HepG2 (cell line): ENCODE data around the gene MUCL3. TPM values are rescaled to one million over a fixed set of nuclear protein-coding genes. Genes with fewer than 3 reads are reported as not detected.

ENCODE experiments used
- ATAC-seq: fragments of 200-7000 bp; cut with Tn5 transposase; 3 replicates; pipeline ENCODE4 v1.9.1; 2020; ENCODE audit warnings: mild to moderate bottlenecking, moderate library complexity
- BruUV-seq: library from RNA; stranded (reverse); fragments of 400-500 nt; replicated peaks from 2 replicates; lab custom pipeline; 2021; lab: Mats Ljungman, UMichigan
- CTCF ChIA-PET: fragments of 300-600 bp; formaldehyde crosslinking; extraction: SDS; loops from one replicate; lab custom pipeline; 2021; ENCODE audit warnings: low total read pairs, inconsistent platforms, low intra/inter-chr PET ratio; lab: Yijun Ruan, JAX
- POLR2A ChIA-PET: fragments of 350-600 bp; sonication (Branson Sonifier 250); formaldehyde crosslinking; loops from one replicate; lab custom pipeline; 2020; ENCODE audit warnings: antibody characterized with exemption, inconsistent platforms; lab: Yijun Ruan, JAX
- DNase-seq: peaks from one replicate; pipeline ENCODE4 v3.0.0-alpha.2; 2015; ENCODE audit warnings: low spot score
- FAIRE-seq: peaks from 3 replicates; lab custom pipeline; 2011; peaks lifted over from hg19 to GRCh38; lab: Jason Lieb, UNC
- H2AFZ ChIP-seq: one replicate; pipeline ENCODE4 v1.6.1; 2011; ENCODE audit warnings: low read length, inconsistent platforms
- H3K27ac ChIP-seq: fragments of 300-600 bp; 3 replicates; pipeline ENCODE4 v1.8.0; 2011; ENCODE audit warnings: mixed run types, mild to moderate bottlenecking, mixed read lengths, low read length, inconsistent platforms; ENCODE audit not compliant: insufficient read depth; ENCODE audit errors: extremely low read length
- H3K27me3 ChIP-seq, 2 experiments: fragments of 200-600 bp in 1 of 2; 2 replicates in 1 of 2; 3 replicates in 1 of 2; pipeline versions ENCODE4 v1.6.0 to v1.8.0; 2011; ENCODE audit warnings: low read length in 2 of 2, mild to moderate bottlenecking in 2 of 2, moderate library complexity in 2 of 2, inconsistent platforms in 1 of 2; ENCODE audit not compliant: insufficient read depth in 2 of 2, control insufficient read depth in 1 of 2
- H3K36me3 ChIP-seq, 2 experiments: fragments of 200-600 bp in 1 of 2; replicated peaks in 1 of 2; 2 replicates in 1 of 2; 3 replicates in 1 of 2; pipeline versions ENCODE4 v1.5.1 to v1.8.0; 2011; ENCODE audit warnings: low read length in 2 of 2, inconsistent platforms in 1 of 2; ENCODE audit not compliant: insufficient read depth in 2 of 2, control insufficient read depth in 1 of 2
- H3K4me1 ChIP-seq: 2 replicates; pipeline ENCODE4 v1.5.1; 2012; ENCODE audit warnings: low read length, inconsistent platforms; ENCODE audit not compliant: insufficient read depth
- H3K4me2 ChIP-seq: 2 replicates; pipeline ENCODE4 v1.6.0; 2011; ENCODE audit warnings: low read depth, low read length, inconsistent platforms
- H3K4me3 ChIP-seq, 3 experiments: fragments of 200-600 bp in 1 of 3; sonication (generic), shearing (Covaris generic) in 1 of 3; replicated peaks in 1 of 3; 2 replicates each; pipeline ENCODE4 v1.5.1; 2011 to 2016; ENCODE audit warnings: low read length in 3 of 3, inconsistent platforms in 2 of 3, low read depth in 2 of 3, mild to moderate bottlenecking in 2 of 3, control low read depth in 1 of 3, mixed read lengths in 1 of 3; ENCODE audit not compliant: insufficient read depth in 1 of 3
- H3K79me2 ChIP-seq: one replicate; pipeline ENCODE4 v1.6.1; 2011; ENCODE audit warnings: low read length, inconsistent platforms; ENCODE audit not compliant: insufficient read depth
- H3K9ac ChIP-seq: 2 replicates; pipeline ENCODE4 v1.6.0; 2011; ENCODE audit warnings: mild to moderate bottlenecking, low read depth, low read length, inconsistent platforms; ENCODE audit not compliant: insufficient read depth
- H3K9me3 ChIP-seq: 2 replicates; pipeline ENCODE4 v1.5.1; 2012; ENCODE audit warnings: mild to moderate bottlenecking, low read length
- H4K20me1 ChIP-seq: 2 replicates; pipeline ENCODE4 v1.6.0; 2011; ENCODE audit warnings: inconsistent platforms, mild to moderate bottlenecking, low read length, moderate library complexity; ENCODE audit not compliant: insufficient read depth
- ARID2 ChIP-seq: sonication (generic); formaldehyde crosslinking; IDR thresholded peaks from 2 replicates; pipeline ENCODE4 v1.8.1; 2022; ENCODE audit warnings: mild to moderate bottlenecking, missing genetic modification reagents, borderline replicate concordance
- ERF ChIP-seq: IDR thresholded peaks from 2 replicates; pipeline ENCODE4 v1.6.1; 2018; ENCODE audit warnings: missing biosample characterization, missing genetic modification reagents
- HCFC1 ChIP-seq: fragments of 150-350 bp; IDR thresholded peaks from 2 replicates; pipeline ENCODE4 v1.6.1; 2014; ENCODE audit warnings: low read depth, low read length
- HNRNPK ChIP-seq: fragments of 200-400 bp; formaldehyde crosslinking; IDR thresholded peaks from 2 replicates; pipeline ENCODE4 v1.6.1; 2018; ENCODE audit warnings: low read length, low read depth, moderate library complexity, mild to moderate bottlenecking; ENCODE audit not compliant: poor library complexity, severe bottlenecking
- HOXA3 ChIP-seq: sonication (generic); formaldehyde crosslinking; IDR thresholded peaks from 2 replicates; pipeline ENCODE4 v1.5.0; 2020; ENCODE audit warnings: missing genetic modification reagents
- HOXD1 ChIP-seq: sonication (generic); formaldehyde crosslinking; IDR thresholded peaks from 2 replicates; pipeline ENCODE4 v1.5.0; 2020; ENCODE audit warnings: missing genetic modification reagents
- MZF1 ChIP-seq: sonication (generic); formaldehyde crosslinking; IDR thresholded peaks from 2 replicates; pipeline ENCODE4 v1.8.1; 2023; ENCODE audit warnings: mild to moderate bottlenecking, missing genetic modification reagents, borderline replicate concordance
- NRL ChIP-seq: sonication (generic); formaldehyde crosslinking; IDR thresholded peaks from 2 replicates; pipeline ENCODE4 v1.5.0; 2020; ENCODE audit warnings: missing genetic modification reagents, mild to moderate bottlenecking, moderate library complexity, borderline replicate concordance
- TBX2 ChIP-seq: sonication (generic); formaldehyde crosslinking; IDR thresholded peaks from 2 replicates; pipeline ENCODE4 v1.5.0; 2020; ENCODE audit warnings: missing genetic modification reagents, mild to moderate bottlenecking, borderline replicate concordance
- ZBTB1 ChIP-seq: sonication (generic); formaldehyde crosslinking; IDR thresholded peaks from 2 replicates; pipeline ENCODE4 v1.4.0; 2020; ENCODE audit warnings: missing genetic modification reagents, borderline replicate concordance
- ZC3H4 ChIP-seq: sonication (generic); formaldehyde crosslinking; IDR thresholded peaks from 2 replicates; pipeline ENCODE4 v1.4.0; 2020; ENCODE audit warnings: missing genetic modification reagents, borderline replicate concordance
- ZNF207 ChIP-seq: fragments of 450-650 bp; IDR thresholded peaks from 2 replicates; pipeline ENCODE4 v1.6.1; 2016; ENCODE audit warnings: antibody characterized with exemption, borderline replicate concordance
- ZNF264 ChIP-seq: sonication (generic); formaldehyde crosslinking; IDR thresholded peaks from 2 replicates; pipeline ENCODE4 v1.4.0; 2020; ENCODE audit warnings: missing genetic modification reagents
- ZNF577 ChIP-seq: sonication (generic); formaldehyde crosslinking; IDR thresholded peaks from 2 replicates; pipeline ENCODE4 v1.4.0; 2020; ENCODE audit warnings: mild to moderate bottlenecking, low read depth, missing genetic modification reagents, borderline replicate concordance
- WGBS: methylation state at CpG from one replicate; pipeline ENCODE4 v1.1.6; 2017; ENCODE audit warnings: low lambda C conversion rate; 5-methylcytosine and 5-hydroxymethylcytosine counted together
- in situ Hi-C: cut with HindIII; loops from 2 replicates; pipeline ENCODE4 v1.10.0; 2017; ENCODE audit warnings: low pct_unique_long_range_greater_than_20kb; ENCODE audit not compliant: extremely low pct_ligation_motif_present
- intact Hi-C: fragments of 100-400 bp; cut with micrococcal nuclease; formaldehyde crosslinking; loops from one replicate; pipeline ENCODE4 v1.10.0; 2022; ENCODE audit not compliant: unreplicated experiment
- polyA plus RNA-seq, 8 experiments: library from polyadenylated mRNA; depleted of rRNA in 3 of 8; stranded (reverse) in 7 of 8; unstranded in 1 of 8; fragments of >200 nt; fragmentation: Illumina TruSeq in 4 of 8; extraction: Trizol in 4 of 8; gene quantifications; 2 replicates each; pipeline versions ENCODE4 v1.2.1 to v1.2.3, GENCODE V29; 2011 to 2016; ENCODE audit warnings: low read depth in 4 of 8, missing spikeins in 1 of 8, mixed read lengths in 1 of 8; ENCODE audit not compliant: insufficient read depth in 1 of 8
- total RNA-seq, 5 experiments: library from RNA; depleted of rRNA; stranded (reverse); fragments of >200 nt; fragmentation: Illumina TruSeq; extraction: Trizol; gene quantifications; 2 replicates each; pipeline ENCODE4 v1.2.3, GENCODE V29; 2016; ENCODE audit warnings: low read depth in 1 of 5
- TF ChIP-seq, protein P1 (sequence below): sonication (generic); formaldehyde crosslinking; IDR thresholded peaks from 2 replicates; pipeline ENCODE4 v1.4.0; 2020; ENCODE audit warnings: mild to moderate bottlenecking, missing genetic modification reagents
- TF ChIP-seq, protein P2 (sequence below): IDR thresholded peaks from 2 replicates; pipeline ENCODE4 v1.6.1; 2018; ENCODE audit warnings: missing genetic modification reagents, mild to moderate bottlenecking, missing compliant biosample characterization
- TF ChIP-seq, protein P3 (sequence below): sonication (generic); formaldehyde crosslinking; IDR thresholded peaks from 2 replicates; pipeline ENCODE4 v1.4.0; 2020; ENCODE audit warnings: missing genetic modification reagents
- TF ChIP-seq, protein P4 (sequence below): sonication (generic); formaldehyde crosslinking; IDR thresholded peaks from 2 replicates; pipeline ENCODE4 v1.4.0; 2020; ENCODE audit warnings: missing genetic modification reagents, mild to moderate bottlenecking, borderline replicate concordance

Gene MUCL3
- total and polyA plus RNA-seq, 2 of the 13 experiments (the other 11 are each of a cell fraction or from before 2014, with no cell fraction given) = not detected

DNA sequence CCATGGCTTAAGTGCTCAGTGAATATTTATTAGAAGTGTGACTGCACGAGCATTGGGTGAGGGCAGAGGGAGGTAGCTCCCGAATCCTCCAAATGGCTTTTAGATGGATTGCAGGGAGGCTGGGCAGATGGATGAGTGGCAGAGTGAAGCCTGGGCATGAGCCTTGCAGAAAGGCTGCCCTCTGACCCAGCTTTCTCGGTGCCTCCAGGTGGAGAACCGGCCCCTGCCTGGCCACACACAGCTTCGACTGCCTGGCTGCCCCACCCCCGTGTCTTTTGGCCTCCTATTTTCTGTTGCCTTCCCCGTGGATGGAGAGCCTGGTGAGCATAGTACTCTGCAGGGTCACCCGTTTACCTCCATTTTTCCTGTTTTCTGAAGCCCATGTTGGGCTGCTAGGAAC lies 23.3 kb upstream of the MUCL3 start:
- intact Hi-C loops = no loop called here
- Histone ChIP-seq H3K4me2 (no peak overlapping the region), H3K4me1 (peaks cover 27% of the 10 kb centered on the region), H2AFZ (no peak overlapping the region), H3K27me3 (no peaks in the 10 kb centered on the region), H3K4me3 (no peak overlapping the region), H3K9me3 (no peaks in the 10 kb centered on the region), H3K79me2 (peaks cover 11% of the 10 kb centered on the region), H4K20me1 (no peaks in the 10 kb centered on the region), H3K9ac (no peak overlapping the region), H3K27ac (no peak overlapping the region), H3K36me3 (peaks cover 27 to 61% of the 10 kb centered on the region in 2 experiments)
- in situ Hi-C loops = loop anchor here (5.0 kb wide), 2 partner anchors 130 to 160 kb away; no protein-coding TSS in a partner anchor
- FAIRE-seq (no peak), DNase-seq (no peak), ATAC-seq (no peak)
- WGBS = 90% methylated on average over 6 of the region's 8 CpGs
- TF ChIP-seq HCFC1 (no peak), HNRNPK (no peak), ZBTB1 (no peak), ZNF577 (CRISPR knock-in tag) (no peak), NRL (CRISPR knock-in tag) (no peak), TBX2 (no peak), HOXD1 (CRISPR knock-in tag) (no peak), ARID2 (CRISPR knock-in tag) (no peak), ZC3H4 (CRISPR knock-in tag) (no peak), ZNF207 (no peak), ZNF264 (CRISPR knock-in tag) (no peak), ERF (CRISPR knock-in tag) (no peak), MZF1 (CRISPR knock-in tag) (no peak), HOXA3 (CRISPR knock-in tag) (no peak)
- TF ChIP-seq, protein P1, sequence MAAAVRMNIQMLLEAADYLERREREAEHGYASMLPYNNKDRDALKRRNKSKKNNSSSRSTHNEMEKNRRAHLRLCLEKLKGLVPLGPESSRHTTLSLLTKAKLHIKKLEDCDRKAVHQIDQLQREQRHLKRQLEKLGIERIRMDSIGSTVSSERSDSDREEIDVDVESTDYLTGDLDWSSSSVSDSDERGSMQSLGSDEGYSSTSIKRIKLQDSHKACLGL (CRISPR knock-in tag) = no peak
- TF ChIP-seq, protein P2, sequence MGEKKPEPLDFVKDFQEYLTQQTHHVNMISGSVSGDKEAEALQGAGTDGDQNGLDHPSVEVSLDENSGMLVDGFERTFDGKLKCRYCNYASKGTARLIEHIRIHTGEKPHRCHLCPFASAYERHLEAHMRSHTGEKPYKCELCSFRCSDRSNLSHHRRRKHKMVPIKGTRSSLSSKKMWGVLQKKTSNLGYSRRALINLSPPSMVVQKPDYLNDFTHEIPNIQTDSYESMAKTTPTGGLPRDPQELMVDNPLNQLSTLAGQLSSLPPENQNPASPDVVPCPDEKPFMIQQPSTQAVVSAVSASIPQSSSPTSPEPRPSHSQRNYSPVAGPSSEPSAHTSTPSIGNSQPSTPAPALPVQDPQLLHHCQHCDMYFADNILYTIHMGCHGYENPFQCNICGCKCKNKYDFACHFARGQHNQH (CRISPR knock-in tag) = no peak
- TF ChIP-seq, protein P3, sequence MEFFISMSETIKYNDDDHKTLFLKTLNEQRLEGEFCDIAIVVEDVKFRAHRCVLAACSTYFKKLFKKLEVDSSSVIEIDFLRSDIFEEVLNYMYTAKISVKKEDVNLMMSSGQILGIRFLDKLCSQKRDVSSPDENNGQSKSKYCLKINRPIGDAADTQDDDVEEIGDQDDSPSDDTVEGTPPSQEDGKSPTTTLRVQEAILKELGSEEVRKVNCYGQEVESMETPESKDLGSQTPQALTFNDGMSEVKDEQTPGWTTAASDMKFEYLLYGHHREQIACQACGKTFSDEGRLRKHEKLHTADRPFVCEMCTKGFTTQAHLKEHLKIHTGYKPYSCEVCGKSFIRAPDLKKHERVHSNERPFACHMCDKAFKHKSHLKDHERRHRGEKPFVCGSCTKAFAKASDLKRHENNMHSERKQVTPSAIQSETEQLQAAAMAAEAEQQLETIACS = no peak
- TF ChIP-seq, protein P4, sequence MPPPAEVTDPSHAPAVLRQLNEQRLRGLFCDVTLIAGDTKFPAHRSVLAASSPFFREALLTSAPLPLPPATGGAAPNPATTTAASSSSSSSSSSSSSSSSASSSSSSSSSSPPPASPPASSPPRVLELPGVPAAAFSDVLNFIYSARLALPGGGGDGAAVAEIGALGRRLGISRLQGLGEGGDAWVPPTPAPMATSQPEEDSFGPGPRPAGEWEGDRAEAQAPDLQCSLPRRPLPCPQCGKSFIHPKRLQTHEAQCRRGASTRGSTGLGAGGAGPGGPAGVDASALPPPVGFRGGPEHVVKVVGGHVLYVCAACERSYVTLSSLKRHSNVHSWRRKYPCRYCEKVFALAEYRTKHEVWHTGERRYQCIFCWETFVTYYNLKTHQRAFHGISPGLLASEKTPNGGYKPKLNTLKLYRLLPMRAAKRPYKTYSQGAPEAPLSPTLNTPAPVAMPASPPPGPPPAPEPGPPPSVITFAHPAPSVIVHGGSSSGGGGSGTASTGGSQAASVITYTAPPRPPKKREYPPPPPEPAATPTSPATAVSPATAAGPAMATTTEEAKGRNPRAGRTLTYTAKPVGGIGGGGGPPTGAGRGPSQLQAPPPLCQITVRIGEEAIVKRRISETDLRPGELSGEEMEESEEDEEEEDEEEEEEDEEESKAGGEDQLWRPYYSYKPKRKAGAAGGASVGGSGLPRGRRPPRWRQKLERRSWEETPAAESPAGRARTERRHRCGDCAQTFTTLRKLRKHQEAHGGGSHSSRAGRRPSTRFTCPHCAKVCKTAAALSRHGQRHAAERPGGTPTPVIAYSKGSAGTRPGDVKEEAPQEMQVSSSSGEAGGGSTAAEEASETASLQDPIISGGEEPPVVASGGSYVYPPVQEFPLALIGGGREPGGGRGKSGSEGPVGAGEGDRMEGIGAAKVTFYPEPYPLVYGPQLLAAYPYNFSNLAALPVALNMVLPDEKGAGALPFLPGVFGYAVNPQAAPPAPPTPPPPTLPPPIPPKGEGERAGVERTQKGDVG = no peak
- no TSS peak for BruUV-seq
- CTCF ChIA-PET = no interaction called here
- POLR2A ChIA-PET = interaction anchor here (1.1 to 1.6 kb wide), 2 partner anchors 10 to 35 kb away, joined by 3 to 5 read pairs; partner anchors contain the start of gene GTF2H4
